ENCODE measurements around the gene RNF169.
"Not testable (repeated sequence)": the region's sequence is repeated elsewhere in the genome, so short reads cannot be mapped to it uniquely, and the experiment has no call there.

RNF169 gene

DNA sequence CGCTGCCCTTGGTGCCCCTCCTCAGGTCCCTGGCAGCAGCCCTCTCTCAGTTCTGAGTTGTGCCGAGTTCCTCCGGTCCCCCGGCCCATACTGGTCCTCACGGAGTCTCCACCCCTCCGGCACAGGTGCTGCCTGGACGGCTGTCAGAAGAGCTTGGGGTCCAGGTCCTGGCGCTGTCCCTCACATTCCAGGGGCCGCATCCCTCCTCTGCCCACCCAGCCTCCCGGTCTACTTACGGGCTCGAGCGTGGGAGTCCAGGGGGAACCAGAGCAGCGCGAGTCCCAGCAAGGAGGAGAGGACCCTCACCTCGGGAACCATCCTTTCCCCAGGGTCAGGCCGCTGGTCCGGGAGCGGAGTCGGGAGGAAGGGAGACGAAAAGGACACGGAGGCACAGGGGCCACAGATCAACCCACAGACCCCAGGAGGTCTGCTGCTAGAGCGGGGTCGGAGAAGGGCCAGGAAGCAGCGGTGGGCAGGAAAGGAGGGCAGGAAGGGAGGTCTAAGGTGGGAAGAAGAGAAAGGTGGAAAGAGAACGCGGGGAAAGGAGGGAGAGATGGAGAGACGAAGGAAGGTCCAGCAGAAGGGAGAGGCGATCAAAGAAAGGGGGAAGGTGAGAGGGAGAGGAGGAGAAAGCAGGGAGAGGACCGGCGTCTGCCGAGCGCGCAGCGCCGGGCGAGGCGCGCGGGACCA is 17.9 kb upstream of the RNF169 start:
- DNase-seq: no peak

DNA sequence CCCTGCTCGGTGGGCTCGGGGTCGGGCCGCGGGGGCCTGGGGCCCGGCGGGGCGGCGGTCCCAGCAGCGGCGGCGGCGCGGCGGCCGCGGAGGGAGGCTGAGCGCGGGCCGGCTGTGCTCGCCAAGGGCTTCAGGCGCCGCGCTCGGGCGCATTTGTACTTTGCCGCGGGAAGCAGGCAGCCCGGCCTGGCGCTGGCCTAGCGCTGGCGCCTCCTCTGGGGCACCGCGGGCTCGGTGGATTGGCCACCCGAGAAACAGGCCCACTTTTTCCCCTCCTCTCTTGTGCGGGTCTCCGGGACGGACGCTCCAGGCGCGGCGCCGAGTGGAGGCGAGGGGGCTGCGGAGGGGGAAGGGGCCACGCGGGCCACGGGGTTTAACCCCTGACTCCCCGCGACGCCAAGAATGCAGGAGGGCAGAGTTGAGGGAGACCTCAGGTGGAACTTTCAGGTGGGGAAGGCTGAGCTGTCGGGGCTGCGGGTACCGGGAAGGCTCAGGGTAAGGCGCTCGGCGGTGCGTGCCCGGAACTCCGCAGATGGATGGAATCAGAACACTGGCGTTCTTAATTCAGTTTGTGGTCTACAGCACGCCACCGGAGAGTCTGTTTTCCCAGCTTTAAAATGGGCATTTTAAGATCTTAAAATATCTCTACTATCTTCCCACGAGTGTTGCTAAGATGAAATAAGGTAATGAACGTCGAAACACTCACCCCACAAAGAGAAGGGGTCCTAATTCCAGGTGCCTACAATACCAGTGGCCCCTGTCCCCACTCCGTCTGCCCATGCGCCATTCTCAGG is 17.2 kb upstream of the RNF169 start, which contains the start of gene CHRDL2:
TSS of gene CHRDL2 (minus strand) at position 126 of the 794 bp plus-strand sequence. CDS start 538 bp downstream, outside the sequence.
- no peak for DNase-seq

DNA sequence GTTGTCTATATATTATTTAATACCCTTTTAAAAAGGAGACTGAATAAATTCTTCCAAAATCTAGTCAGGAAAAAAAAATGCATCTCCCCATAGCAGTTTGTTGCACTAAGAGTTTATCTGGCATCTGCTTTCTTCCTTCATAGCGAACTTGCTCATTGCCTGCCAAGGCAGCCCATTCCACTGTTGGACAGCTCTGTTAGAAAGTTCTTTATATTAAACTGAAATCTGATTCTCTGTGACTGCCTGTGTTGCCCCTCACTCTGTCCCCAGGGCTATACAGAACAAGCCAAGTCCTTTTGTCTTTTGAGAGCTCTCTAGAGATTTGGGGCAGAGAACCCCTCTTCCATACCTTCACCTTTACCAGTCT is 14.1 kb upstream of the RNF169 start:
- DNase-seq: no peak

DNA sequence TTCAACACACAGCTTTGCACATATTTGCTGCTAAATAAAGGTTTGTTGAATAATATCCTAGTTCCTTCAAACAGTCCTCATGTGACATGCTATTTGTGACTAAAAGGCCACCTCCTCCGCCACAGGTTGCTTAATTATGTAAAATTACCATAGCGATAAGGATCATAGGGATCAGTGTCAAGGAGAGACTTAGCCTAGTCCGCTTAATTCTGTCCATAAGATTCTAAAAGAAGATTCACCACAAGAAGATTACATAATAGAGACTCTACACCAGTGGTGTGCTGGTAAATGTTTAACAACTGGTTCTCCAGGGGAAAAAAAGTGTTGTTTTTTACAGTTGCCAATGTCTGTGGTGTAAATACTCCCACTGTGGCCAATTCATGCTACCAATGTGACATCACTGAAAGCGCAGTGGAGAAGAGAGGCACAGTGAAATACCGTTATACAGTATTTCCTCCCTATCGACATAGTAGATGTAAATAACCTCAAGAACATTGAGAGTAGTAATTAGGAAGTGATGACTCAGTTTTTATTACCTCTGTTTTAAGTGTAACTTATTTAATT is 13.2 kb upstream of the RNF169 start:
- no peak for DNase-seq

DNA sequence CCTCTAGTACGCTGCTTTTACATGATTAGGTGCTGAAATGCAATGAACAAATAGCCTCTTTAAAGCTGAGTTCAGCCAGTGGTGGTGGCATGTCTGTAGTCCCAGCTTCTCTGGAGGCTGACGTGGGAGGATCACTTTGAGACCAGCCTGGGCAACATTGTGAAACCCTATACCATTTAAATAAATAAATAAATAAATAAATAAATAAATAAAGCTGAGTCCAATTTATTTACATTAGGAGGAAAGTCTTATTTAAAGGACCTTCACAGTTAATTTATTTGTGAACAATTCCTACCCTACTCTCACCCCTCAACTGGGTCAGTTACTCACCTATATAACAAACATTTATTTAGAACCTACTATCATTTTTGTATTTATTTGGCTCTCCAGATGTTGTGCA is 12.6 kb upstream of the RNF169 start:
- no peak for DNase-seq

DNA sequence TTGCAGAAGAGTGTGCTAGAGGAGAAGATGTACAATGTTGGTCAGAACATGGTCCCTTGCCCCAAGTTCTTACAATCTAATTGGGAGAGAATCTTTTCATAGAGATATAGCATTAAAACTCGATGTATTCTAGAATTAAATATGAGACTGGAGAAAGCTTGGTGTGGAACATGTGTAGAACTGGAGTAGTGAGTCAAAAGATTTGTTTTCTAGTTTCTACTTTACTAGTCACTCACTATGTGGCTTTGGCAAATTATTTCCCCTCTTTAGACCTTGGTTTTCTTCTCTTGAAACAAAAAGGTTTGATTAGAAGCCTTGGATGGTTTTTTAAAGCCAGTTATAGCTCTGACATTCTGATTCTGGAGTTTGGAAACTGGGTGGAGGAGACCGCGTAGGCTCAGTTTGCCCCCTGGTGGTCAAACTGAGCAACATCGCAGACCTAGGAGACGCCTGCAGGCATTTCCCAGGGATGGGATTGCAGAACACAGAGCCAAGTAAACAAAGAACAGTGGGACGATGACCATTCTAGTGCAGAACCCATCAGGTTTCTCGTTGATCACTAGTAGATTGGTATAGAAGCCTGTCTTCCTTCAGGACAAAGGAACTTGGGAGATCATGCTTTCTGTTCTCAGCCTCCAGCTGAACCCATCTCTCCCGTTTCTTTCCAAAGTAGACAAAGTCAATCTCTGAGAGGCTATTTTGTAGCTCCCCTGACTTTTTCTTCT is 8.9 kb upstream of the RNF169 start:
- DNase-seq: no peak

DNA sequence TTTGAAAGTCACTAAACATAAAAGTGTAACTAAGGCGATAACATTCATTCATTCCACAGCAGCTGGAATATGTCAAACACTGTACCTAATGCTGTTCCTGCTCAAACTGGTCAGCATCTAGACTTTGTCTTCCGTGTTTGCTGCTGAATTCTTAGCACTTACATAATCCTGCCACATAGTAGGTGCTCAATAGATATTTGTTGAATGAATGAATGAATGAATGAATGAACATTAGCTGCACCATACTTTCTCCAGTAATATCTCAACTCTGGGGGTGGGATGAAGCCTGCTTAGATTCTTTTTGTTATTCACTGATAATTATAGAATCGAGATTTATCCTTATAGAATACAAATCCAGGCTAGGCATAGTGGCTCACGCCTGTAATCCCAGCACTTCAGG is 6.6 kb upstream of the RNF169 start:
- DNase-seq: no peak

DNA sequence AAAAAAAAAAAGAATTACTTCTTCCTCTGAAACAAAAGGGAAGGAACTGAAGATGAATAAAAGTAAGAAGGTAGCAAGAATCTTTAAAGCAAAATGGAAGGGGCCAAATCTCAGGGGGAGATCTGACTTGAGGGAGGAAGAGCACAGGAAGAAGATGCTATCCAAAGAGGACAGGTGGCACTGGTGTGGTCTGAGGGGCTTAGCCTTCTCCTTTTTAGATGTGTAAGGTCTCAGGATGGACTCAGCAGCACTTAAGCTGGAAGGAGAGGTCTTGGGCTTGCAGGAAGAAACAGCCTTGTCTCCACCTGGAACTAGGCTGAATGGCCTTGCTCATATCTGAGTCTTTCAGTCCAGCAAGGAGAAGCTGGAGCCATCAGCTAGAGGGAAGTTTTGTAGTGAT is 5.0 kb upstream of the RNF169 start:
- no peak for DNase-seq

DNA sequence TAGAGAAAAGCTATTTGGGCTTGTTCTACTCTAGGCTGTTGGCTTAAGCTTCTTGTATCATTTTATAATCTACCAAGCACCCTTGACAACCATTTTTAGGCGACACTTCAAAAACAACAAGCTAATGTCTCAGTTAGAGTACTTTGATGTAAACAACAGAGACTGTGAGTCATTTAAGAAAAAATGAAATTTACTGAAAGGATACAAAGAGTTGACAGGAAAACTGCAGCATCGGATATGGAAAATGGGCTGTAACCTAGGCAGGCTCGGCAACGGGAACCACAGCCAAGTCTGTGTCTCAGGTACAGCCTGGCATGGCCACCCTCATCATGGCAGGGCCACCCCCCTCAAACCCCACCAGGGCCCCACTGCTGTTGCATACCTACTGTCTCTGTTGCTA is 4.4 kb upstream of the RNF169 start:
- DNase-seq: no peak

DNA sequence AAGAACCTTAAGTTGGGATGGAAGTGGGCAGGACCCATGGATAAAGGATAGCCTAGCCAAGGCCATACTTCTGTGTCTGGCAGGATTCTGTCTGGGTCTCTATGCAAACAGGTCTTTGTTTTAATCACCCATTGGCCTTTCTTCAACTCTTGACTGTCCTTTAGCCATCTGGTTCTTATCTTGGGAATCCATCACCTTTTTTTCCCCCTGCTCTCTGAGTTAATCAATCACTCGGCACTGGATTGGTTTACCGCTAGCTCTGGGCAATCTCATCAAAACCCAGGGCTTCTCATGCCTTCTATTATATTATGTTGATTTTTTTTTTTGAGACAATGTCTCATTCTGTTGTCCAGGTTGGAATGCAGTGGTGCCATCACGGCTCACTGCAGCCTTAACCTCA is 1.8 kb upstream of the RNF169 start:
- DNase-seq: no peak

DNA sequence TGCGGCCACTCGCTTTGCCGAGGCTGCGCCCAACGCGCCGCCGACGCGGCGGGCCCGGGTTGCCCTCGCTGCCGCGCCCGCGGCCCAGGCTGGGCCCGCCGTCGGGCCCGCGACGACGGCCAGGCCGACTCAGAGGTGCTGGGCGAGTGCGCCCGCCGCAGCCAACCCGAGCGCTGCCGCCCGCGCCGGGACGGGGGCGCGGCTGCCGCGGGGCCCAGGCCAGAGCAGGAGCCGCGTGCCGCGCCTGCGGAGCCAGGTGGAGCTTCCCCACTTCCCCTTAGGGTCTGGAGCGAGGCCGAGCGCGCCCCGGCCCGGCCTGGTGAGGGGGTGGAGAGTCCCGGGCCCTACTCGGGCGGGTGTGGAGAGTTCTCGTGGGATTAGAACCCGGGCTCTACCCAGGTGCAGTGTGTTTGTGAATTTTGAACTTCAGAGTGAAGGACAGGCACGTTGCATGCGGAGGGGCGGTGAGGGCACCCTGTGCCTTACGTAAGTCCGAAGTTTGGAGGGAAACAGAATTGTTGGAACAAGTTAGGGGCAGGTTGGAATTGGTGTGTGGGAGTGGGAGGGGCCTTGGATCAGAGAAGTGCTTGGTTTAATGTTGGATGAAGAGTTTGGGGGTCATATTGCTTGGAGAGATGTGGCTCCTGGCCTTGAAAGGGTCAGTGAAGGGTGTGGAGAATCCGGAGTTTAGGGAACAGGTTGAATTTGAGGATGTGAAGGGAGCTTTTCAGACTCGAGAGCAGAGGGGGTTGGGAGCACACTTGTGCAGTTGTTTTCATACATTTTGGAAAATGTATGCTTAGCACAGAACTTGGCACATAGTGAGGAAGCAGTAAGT is 697 bp downstream of the RNF169 start:
- no peak for DNase-seq

DNA sequence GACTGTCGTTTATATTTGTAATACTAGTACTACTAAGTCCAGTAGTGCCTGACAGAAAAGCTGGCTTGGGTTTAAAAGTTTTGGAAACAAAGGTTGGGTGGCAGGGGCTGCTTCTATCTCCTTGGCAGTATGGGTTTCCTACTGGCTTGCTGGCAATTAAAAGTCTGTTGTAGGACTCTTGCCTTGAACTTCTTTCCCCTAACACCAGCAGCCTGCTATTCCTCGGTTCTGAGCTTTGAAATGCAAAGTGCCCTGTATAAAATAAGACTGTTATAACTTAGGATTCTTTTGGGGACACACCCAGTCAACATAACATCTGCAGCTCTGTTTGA is 1.3 kb downstream of the RNF169 start:
- no peak for DNase-seq

DNA sequence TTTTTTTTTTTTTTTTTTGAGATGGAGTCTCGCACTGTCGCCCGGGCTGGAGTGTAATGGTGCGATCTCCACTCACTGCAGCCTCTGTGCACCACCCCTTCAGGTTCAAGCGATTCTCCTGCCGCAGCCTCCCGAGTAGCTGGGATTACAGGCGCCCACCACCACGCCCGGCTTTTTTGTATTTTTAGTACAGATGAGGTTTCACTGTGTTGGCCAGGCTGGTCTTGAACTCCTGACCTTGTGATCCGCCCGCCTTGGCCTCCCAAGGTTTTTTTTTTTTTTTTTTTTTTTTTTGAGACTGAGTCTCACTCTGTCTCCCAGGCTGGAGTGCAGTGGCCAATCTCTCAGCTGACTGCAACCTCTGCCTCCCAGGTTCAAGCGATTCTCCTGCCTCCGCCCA is 1.9 kb downstream of the RNF169 start:
- not testable (repeated sequence) for DNase-seq

DNA sequence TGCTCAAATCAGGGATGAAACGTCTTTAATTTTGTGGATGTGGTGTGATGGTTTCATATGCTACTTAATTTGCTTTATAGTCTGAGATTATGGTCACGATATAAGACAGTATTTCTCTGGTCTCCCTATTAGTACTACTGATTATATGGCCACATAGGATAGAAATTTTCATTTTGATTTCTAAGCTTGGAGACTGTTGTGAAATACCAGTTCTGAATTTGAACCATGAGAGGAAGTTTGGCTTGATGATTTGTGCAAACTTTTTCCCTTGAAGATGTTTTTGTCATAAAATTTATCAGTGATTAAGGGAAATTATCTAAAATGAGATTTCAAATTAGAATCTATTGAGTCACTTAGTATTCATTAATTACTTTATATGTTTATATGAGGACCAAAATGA is 2.7 kb downstream of the RNF169 start:
- DNase-seq: no peak

DNA sequence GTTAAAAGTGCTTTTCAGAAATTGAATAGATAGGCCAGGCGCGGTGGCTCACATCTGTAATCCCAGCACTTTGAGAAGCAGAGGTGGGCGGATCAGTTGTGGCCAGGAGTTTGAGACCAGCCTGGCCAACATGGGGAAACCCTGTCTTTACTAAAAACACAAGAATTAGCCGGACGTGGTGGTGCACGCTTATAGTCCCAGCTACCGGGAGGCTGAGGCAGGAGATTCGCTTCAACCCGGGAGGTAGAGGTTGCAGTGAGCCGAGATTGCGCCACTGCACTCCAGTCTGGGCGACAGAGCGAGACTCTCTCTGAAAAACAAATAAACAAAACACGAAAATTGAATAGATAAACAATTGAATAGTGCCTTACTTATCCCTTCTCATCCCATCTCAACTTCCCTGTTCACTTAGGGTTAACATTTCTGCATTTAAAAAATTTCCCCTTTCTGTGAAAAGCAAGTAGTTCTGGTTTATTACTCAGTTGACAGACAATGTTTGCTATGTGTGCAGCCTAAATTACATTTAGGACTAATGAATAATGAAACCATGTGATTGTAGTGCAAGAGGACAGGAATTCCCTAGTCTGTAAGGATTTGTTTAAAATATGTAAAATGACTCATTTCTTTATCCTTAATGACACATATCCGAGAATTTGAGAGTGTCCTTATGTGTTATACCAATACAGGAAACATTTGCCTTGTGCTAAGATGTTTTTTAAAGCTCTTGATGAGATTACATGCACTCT is 6.0 kb downstream of the RNF169 start:
- DNase-seq: no peak

DNA sequence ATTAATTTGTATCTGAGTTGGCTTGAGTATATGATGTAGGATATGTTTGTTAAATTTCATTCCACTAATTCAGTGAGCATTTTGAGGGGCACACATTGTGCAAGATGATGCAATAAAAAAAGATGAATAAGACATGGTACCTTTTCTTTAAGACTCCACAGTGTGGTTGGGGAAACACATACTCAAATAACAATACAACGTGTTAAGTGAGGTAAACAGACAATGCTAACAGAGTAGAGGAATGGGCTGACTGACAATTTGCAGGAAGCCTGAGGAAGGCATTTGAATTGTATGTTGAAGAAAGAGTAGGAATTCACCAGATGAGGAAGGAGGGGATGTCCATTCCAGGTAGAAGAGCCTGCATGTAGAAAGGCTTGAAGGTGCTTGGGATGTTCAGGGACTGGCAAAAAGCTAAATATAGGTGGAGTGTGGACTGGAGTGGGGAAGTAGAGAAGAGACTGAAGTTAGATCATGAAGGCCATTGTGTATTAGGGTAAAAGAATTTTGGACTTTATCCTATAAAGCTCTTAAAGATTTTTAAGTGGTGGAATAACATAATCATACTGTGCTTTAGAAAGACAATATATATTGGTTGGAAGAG is 6.8 kb downstream of the RNF169 start:
- DNase-seq: no peak

DNA sequence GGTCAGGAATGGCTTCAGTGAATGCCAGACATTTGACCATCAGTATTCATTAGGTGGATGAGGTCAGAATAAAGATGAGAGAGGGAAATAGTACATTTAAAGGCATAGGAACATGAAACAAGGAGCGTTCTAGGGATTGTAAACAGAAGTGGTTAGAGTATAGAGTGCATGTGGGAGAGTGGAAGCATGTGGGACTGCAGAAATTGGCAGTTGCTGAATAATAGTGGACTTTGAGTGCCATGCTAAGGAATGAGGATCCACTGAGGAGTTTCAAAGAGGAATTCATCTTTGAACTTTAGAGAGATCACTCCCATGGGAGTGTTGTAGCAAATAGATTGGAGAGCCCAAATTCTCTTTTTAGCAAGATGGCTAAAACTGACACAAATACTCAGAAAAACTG is 7.9 kb downstream of the RNF169 start:
- no peak for DNase-seq

DNA sequence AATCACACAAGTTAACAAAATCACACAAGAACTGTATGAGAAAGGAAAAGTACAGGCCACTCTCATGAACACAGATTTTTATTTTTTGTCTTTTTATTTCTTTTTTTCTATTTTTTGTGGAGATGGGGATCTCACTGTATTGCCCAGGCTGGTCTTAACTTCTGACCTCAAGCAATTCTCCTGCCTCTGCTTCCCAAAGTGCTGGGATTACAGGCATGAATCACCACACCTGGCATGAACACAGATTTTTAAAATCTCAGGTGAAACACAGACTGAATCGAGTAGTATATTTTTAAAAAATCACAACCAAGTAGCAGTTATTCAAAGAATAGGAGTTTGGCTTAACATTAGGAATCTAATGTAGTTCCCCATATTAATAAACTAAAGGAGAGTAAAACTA is 18.3 kb downstream of the RNF169 start:
- DNase-seq: no peak

DNA sequence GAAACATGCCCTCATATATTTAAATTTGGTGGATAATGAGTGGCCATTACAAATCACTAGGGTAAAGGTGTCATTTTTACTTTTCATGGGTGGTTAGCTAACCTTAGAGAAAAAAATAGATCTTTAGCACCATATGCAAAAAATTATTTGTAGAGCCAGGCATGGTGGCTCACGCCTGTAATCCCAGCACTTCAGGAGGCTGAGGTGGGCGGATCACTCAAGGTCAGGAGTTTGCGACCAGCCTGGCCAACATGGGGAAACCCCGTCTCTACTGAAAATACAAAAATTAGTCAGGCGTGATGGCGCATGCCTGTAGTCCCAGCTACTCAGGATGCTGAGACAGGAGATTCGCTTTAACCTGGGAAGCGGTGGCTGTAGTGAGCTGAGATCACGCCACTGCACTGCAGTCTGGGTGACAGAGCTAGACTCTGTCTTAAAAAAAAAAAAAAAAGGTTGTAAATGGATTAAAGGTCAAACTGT is 19.6 kb downstream of the RNF169 start:
- DNase-seq: not testable (repeated sequence)

DNA sequence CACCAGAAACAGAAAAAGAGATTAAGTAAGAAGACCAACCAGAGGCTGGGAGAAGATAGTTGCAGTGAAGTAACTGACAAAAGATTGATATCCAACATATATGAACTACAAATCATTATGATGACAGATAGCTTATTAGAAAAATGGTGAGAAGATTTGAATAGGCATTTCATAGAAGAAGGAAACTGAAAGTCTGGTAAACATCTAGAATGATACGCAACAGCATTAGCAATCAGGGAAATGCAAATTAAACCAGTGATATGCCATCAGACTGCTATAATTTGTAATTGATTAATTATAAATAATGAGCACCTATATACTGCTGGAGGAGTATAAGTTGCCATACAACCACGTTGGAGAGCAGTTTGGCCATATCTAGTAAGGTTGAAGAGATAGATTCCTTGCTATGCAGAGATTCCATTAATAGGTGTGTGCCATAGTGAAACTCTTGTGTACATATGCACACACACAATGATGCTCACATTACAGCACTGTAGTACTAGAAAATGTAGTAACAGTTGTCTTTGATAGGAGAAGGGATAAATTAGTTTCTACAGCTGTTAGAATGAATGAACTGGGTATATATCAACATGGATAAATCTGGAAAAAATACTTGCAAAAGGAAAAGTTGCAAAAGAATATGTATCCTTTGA is 20.5 kb downstream of the RNF169 start:
- DNase-seq: no peak

DNA sequence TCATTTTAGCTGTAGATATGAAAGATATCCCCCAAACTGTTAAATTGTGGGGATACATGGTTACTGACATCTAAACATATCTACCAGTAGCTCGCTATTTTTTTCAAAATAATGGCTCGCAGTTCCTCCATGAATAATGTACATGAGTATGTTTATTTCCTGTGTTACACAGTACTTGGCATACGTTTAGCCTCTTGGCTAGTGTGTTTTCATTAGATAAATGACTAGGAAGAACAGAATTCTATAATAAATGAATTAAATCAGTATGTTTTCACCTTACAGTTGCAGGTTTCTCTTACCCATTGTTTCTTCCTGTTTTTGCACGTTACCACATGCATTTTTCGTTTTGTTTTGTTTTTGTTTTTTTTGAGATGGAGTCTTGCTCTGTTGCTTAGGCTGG is 21.8 kb downstream of the RNF169 start:
- no peak for DNase-seq
